ENCODE measurements around the gene WNT1.

Gene WNT1

DNA sequence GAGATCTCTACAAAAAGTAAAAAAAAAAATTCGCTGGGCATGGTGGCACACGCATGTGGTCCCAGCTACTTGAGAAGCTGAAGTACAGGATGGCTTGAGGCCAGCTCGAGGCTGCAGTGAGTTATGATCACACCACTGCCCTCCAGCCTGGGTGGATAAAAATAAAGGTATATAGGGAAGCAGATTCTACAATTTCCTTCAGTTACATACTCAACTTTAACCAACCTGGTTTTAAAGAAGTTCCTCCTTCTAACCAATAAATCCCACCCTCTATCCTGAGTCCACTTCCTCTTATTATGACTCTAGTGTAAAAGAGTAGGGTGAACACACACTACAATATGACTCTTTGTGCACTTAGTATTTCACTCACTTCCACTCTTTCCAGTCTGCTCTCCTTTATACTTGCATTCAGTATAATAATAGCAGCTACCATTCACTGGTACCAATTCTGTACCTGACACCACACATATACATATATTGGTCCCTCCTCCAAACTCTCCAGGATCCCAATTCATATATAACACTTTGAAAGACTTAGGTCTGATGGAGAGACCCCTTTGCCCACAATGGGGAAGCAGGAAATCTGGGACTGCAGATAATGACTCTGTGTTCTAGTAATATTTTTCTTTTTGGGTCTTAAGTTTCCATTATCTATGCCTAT lies 23.2 kb upstream of the WNT1 start:
- H3K4me3 ChIP-seq (ENCODE audit: low read depth, low read length) = no peak overlapping the region
- TF ChIP-seq, protein P1, sequence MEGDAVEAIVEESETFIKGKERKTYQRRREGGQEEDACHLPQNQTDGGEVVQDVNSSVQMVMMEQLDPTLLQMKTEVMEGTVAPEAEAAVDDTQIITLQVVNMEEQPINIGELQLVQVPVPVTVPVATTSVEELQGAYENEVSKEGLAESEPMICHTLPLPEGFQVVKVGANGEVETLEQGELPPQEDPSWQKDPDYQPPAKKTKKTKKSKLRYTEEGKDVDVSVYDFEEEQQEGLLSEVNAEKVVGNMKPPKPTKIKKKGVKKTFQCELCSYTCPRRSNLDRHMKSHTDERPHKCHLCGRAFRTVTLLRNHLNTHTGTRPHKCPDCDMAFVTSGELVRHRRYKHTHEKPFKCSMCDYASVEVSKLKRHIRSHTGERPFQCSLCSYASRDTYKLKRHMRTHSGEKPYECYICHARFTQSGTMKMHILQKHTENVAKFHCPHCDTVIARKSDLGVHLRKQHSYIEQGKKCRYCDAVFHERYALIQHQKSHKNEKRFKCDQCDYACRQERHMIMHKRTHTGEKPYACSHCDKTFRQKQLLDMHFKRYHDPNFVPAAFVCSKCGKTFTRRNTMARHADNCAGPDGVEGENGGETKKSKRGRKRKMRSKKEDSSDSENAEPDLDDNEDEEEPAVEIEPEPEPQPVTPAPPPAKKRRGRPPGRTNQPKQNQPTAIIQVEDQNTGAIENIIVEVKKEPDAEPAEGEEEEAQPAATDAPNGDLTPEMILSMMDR (IDR thresholded peaks at IDR 0.05; ENCODE audit: low read depth, low read length, missing control alignments) = no peak
- DNase-seq = no peak
- peaks cover 25% of the 10 kb centered on the region for H3K36me3 ChIP-seq (replicated peaks)
- H3K27ac ChIP-seq = no peak overlapping the region
- in situ Hi-C loops (cut with HindIII; ENCODE audit: low pct_ligation_motif_present, low sequenced_read_pairs) = no loop called here
- H3K27me3 ChIP-seq (replicated peaks) = no peaks in the 10 kb centered on the region

DNA sequence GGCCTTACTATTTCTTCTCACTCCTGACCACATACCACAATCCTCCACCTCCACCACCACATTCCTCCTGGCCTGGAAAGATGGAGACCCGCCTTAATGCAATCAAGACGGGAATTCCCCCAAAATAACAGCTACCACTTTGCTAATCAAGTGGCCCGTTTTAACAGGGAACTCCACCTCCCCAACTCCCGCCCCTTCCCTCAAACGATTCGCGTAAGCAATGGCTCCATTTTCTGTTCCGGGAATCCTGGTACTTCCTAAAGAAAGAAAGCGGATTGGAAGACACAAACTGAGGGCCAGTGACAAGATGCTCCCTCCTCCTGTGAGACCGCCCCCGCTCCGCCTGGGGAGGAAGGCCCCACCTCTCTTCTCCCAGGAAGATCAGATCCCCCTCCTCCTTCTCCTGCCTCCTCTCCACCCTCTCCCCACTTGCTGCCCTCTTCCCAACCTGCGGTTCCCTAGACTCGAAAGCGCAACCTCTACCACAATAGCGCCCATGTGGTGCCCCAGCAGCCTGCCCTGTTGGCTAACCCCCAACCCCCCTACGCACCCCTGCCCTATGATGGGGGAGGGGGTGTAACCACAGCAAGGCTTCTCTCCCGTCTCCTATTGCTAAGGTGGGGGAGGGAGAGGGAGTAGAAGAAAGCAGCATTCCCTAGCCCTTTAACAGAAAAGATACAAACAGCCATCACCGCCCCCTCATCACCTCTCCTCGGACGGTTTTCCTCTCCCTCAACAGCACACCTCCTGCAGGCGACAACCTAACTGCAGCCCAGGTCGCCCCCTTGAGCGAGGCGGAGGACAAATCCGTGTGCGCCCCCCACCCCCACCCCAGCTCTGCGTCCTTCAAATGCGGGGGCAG lies 21.6 kb upstream of the WNT1 start:
- Histone ChIP-seq H3K36me3 (replicated peaks) (peaks cover 25% of the 10 kb centered on the region), H3K4me3 (ENCODE audit: low read depth, low read length) (peak overlapping the region; percentile 99), H3K27ac (peak overlapping the region; percentile 80), H3K27me3 (replicated peaks) (no peaks in the 10 kb centered on the region)
- TF ChIP-seq, protein P1 (IDR thresholded peaks at IDR 0.05; ENCODE audit: low read depth, low read length, missing control alignments) = peak; percentile 15
- peak; percentile 95 for DNase-seq
- in situ Hi-C loops (cut with HindIII; ENCODE audit: low pct_ligation_motif_present, low sequenced_read_pairs) = no loop called here

DNA sequence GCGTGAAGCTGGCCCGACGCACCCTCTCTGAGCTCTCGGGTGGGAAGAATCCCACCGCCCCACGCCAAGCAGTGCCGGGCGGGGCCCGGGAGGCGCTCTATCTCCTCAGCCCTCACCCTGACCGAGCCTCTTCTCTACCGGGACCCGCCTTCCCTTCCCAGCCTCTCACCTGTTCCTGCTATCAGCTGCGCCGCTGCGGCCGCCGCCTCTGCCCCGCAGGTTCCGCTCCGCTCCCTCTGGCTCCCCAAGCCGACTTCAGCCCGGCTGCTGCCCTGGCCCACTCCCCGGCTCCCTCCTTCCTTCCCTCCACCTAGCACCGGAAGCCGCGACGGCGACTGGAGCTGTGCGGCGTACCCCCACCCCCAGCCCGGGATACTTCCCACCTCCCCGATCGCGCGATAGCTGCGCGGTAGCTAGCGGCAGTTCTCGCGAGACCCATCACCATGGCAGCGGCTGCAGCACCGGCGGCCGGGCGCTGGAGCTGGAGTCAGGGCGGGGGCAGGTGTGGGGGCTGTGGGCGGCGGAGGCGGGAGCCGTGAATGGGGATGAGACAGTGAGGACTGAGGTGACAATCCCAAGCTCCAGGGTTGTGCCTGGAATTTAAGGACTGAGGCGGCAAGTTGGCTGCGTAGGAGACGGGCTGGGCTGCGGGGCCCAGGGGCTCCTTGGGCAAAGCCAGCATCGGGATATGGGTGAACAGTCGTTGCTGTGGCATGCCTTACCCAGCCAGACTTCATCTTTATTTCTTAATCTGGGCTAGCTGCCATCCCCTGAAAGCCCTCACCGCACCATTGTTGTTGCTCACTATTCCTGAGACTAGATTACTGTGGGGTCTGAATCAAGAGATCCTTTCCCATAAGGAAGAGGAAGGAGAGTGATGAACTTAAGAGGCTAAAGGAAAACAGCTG lies 20.7 kb upstream of the WNT1 start, which contains the start of gene ARF3:
Gene ARF3, minus strand, starts transcription at position 347 of the 908 bp plus-strand sequence. CDS start 16,392 bp downstream, outside the sequence.
- Histone ChIP-seq H3K36me3 (replicated peaks) (peaks cover 24% of the 10 kb centered on the region), H3K4me3 (ENCODE audit: low read depth, low read length) (peak within 1 kb of the TSS; percentile 99), H3K27ac (peak within 1 kb of the TSS; percentile 80), H3K27me3 (replicated peaks) (no peaks in the 10 kb centered on the region)
- TF ChIP-seq, protein P1 (IDR thresholded peaks at IDR 0.05; ENCODE audit: low read depth, low read length, missing control alignments) = no peak
- in situ Hi-C loops (cut with HindIII; ENCODE audit: low pct_ligation_motif_present, low sequenced_read_pairs) = no loop called here
- DNase-seq = peak; percentile 87

DNA sequence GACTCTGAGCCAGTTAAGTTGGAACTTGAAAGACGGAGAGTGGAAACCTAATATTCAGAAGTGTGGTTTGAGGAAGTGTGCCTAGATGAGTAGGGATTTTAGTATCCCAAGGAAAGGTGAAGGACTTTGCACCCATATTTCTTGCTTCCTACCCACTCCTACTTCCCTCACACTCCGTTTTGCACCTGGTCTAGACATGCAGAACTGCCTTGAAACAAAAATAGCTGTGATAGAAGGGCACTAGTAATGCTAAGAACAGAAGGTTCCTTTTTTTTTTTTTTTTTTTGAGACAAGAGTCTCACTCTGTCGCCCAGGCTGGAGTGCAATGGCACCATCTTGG lies 20.1 kb upstream of the WNT1 start:
- H3K27ac ChIP-seq = no peak overlapping the region
- in situ Hi-C loops (cut with HindIII; ENCODE audit: low pct_ligation_motif_present, low sequenced_read_pairs) = no loop called here
- peaks cover 18% of the 10 kb centered on the region for H3K36me3 ChIP-seq (replicated peaks)
- TF ChIP-seq, protein P1 (IDR thresholded peaks at IDR 0.05; ENCODE audit: low read depth, low read length, missing control alignments) = no peak
- H3K27me3 ChIP-seq (replicated peaks) = no peaks in the 10 kb centered on the region
- DNase-seq = no peak
- no peak overlapping the region for H3K4me3 ChIP-seq (ENCODE audit: low read depth, low read length)

GRCh38 chr12:48960834-48961233 lies 17.3 kb upstream of the WNT1 start:
- in situ Hi-C loops (cut with HindIII; ENCODE audit: low pct_ligation_motif_present, low sequenced_read_pairs) = no loop called here
- Histone ChIP-seq H3K27me3 (replicated peaks) (peaks cover 4% of the 10 kb centered on the region), H3K4me3 (ENCODE audit: low read depth, low read length) (no peak overlapping the region), H3K36me3 (replicated peaks) (peaks cover 3% of the 10 kb centered on the region), H3K27ac (no peak overlapping the region)
- TF ChIP-seq, protein P1 (IDR thresholded peaks at IDR 0.05; ENCODE audit: low read depth, low read length, missing control alignments) = no peak
- DNase-seq = no peak
